Measurements from ENCODE around the gene COL6A3. TPM values are rescaled to one million over a fixed set of nuclear protein-coding genes. Genes with fewer than 3 reads are reported as not detected.

Gene COL6A3
- total RNA-seq, 4 donors from 2014 or later, result 68.1 to 261 (median 75.6) TPM

GRCh38 chr2:237301595-237301994, 112.4 kb downstream of the COL6A3 start:
- no peak for DNase-seq
- TF ChIP-seq POLR2AphosphoS5 (IDR thresholded peaks at IDR 0.05), result no peak
- Histone ChIP-seq H3K9me3 (no peaks in the 10 kb centered on the region), H3K4me1 (peaks cover 0 to 21% (median 11%) of the 10 kb centered on the region in 4 donors), H3K27me3 (no peaks in the 10 kb centered on the region), H3K4me3 (no peak overlapping the region), H3K36me3 (no peaks in the 10 kb centered on the region), H3K27ac (no peak overlapping the region)
- WGBS, 2 donors (ENCODE audit: low coverage in 1 of 2), result 83 to 100% methylated on average over 1 to 3 of the region's 3 CpGs
- in situ Hi-C loops (cut with MboI; ENCODE audit: low pct_ligation_motif_present in 1 of 4, low pct_unique_long_range_greater_than_20kb in 1 of 4, low sequenced_read_pairs in 3 of 4) (no loop called here), intact Hi-C loops (cut with DNase I; ENCODE audit: low total_unique reads) (no loop called here)

- no peak overlapping the region for H3K4me3 ChIP-seq
- 79 to 88% methylated on average over 2 to 5 of the region's 5 CpGs for WGBS, 2 donors (ENCODE audit: low coverage in 1 of 2)
- no peaks in the 10 kb centered on the region for H3K36me3 ChIP-seq
- peak overlapping the region in 1 of 4 donors; percentile 14 for H3K27ac ChIP-seq
- peaks cover 0 to 20% (median 11%) of the 10 kb centered on the region in 4 donors for H3K4me1 ChIP-seq
- no peak for TF ChIP-seq POLR2AphosphoS5 (IDR thresholded peaks at IDR 0.05)
- no peak for TF ChIP-seq EP300 (IDR thresholded peaks at IDR 0.05; ENCODE audit: low read depth)
- TF ChIP-seq POLR2A (IDR thresholded peaks at IDR 0.05), result no peak
- TF ChIP-seq CTCF (IDR thresholded peaks at IDR 0.05), result no peak
- in situ Hi-C loops (cut with MboI; ENCODE audit: low pct_ligation_motif_present in 1 of 4, low pct_unique_long_range_greater_than_20kb in 1 of 4, low sequenced_read_pairs in 3 of 4) (no loop called here), intact Hi-C loops (cut with DNase I; ENCODE audit: low total_unique reads) (no loop called here)
- no peak for DNase-seq
- H3K9me3 ChIP-seq, result no peaks in the 10 kb centered on the region
- no peaks in the 10 kb centered on the region for H3K27me3 ChIP-seq
These were observed 113.2 kb downstream of the COL6A3 start for GRCh38 chr2:237300739-237301138.

- peaks cover 0 to 20% (median 11%) of the 10 kb centered on the region in 4 donors for H3K4me1 ChIP-seq
- in situ Hi-C loops (cut with MboI; ENCODE audit: low pct_ligation_motif_present in 1 of 4, low pct_unique_long_range_greater_than_20kb in 1 of 4, low sequenced_read_pairs in 3 of 4), result no loop called here
- TF ChIP-seq EP300 (IDR thresholded peaks at IDR 0.05; ENCODE audit: low read depth) (no peak), CTCF (IDR thresholded peaks at IDR 0.05) (no peak), POLR2AphosphoS5 (IDR thresholded peaks at IDR 0.05) (peak in 1 of 3 donors; percentile 11), POLR2A (IDR thresholded peaks at IDR 0.05) (no peak)
- H3K27ac ChIP-seq, result peak overlapping the region; percentile 64 to 82 (median 76)
- H3K4me3 ChIP-seq, result no peak overlapping the region
- DNase-seq, result no peak
- intact Hi-C loops (cut with DNase I; ENCODE audit: low total_unique reads), result loop anchor here (10.0 kb wide), 1 partner anchor 115 kb away; the partner anchor contains the start of gene COL6A3
- H3K9me3 ChIP-seq, result no peaks in the 10 kb centered on the region
- no peaks in the 10 kb centered on the region for H3K36me3 ChIP-seq
- H3K27me3 ChIP-seq, result no peaks in the 10 kb centered on the region
- 69 to 80% methylated on average over 3 of the region's 3 CpGs for WGBS, 2 donors (ENCODE audit: low coverage in 1 of 2)
These were observed 114.1 kb downstream of the COL6A3 start for GRCh38 chr2:237299906-237300305.

- DNase-seq, result no peak
These were observed 115.5 kb downstream of the COL6A3 start for GRCh38 chr2:237298151-237299118.

More at GRCh38 chr2:237298151-237299118, 115.5 kb downstream of the COL6A3 start:
- Histone ChIP-seq H3K4me3 (no peak overlapping the region), H3K4me1 (peaks cover 0 to 20% (median 7%) of the 10 kb centered on the region in 4 donors), H3K27me3 (no peaks in the 10 kb centered on the region), H3K27ac (peak overlapping the region; percentile 64 to 82 (median 76)), H3K9me3 (no peaks in the 10 kb centered on the region), H3K36me3 (no peaks in the 10 kb centered on the region)
- in situ Hi-C loops (cut with MboI; ENCODE audit: low pct_ligation_motif_present in 1 of 4, low pct_unique_long_range_greater_than_20kb in 1 of 4, low sequenced_read_pairs in 3 of 4) (no loop called here), intact Hi-C loops (cut with DNase I; ENCODE audit: low total_unique reads) (loop anchor here (10.0 kb wide), 1 partner anchor 116 kb away; the partner anchor contains the start of gene COL6A3)
- WGBS, 2 donors (ENCODE audit: low coverage in 1 of 2), result 61 to 69% methylated on average over 5 to 10 of the region's 10 CpGs
- peak; percentile 40 to 79 (median 69) for TF ChIP-seq POLR2AphosphoS5 (IDR thresholded peaks at IDR 0.05)
- no peak for TF ChIP-seq CTCF (IDR thresholded peaks at IDR 0.05)
- peak; percentile 24 for TF ChIP-seq EP300 (IDR thresholded peaks at IDR 0.05; ENCODE audit: low read depth)
- no peak for TF ChIP-seq POLR2A (IDR thresholded peaks at IDR 0.05)
